Fibroblast of skin of back (primary cell): Measurements from ENCODE around the gene MAPK10.

Experiments
- DNase-seq: peaks from one replicate; pipeline ENCODE4 v3.0.0-alpha.2; 2013

MAPK10 gene

DNA sequence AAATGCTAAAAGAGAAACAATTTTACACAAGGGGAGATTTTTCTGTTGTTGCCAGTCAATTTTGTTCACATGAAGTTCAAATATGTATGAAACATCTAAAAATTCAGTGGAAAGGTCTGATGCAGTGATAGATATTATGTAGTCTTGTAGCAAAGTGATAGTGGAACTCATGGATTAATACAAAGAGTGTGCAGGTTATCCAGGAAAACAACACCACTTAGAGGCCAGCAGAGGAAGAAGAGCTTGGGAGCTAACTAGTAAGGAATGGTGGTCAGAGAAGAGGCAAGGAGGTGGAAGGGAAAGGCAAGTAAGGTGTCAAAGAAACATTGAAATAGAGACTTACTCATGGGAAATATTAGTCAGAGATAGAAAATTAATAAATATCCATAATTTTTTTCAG, 395.6 kb downstream of the MAPK10 start:
- no peak for DNase-seq

DNA sequence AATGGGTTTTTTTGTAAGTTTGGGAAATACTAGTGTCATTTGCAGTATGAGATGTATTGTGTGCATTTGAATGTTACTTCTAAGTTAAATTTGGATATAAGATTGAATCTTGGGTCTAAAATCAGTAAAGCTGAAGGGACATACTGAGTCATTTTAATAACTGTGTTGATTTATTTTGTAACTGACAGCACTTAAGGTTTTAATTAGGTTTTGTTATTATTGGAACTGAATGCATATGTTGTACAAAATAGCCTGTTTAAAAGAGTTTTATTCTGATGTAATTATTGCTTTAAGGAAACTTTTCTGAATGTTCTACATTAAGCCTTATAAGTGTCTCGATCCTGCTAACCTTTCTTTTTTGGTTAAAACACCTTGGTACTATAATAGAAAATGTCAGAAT, 396.6 kb downstream of the MAPK10 start:
- peak; percentile 19 for DNase-seq

DNA sequence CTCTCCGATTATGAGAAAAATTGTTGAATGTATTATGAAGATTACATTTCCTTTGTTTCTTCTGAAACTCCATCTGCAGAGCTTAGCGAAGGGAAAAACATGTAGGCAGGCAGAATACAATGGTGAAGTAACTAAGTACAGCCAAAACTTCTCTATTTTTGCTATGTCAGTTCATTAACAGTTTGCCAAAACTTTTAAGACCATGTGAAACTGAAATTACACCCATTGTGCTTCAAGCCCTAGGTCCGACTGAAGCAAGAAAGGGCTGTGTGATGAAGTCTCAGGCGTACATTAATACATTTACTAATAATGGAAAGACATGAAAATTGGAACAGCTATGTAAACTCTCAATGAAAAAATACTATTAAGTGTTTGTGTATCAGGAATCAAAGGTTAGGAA, 398.0 kb downstream of the MAPK10 start:
- no peak for DNase-seq

DNA sequence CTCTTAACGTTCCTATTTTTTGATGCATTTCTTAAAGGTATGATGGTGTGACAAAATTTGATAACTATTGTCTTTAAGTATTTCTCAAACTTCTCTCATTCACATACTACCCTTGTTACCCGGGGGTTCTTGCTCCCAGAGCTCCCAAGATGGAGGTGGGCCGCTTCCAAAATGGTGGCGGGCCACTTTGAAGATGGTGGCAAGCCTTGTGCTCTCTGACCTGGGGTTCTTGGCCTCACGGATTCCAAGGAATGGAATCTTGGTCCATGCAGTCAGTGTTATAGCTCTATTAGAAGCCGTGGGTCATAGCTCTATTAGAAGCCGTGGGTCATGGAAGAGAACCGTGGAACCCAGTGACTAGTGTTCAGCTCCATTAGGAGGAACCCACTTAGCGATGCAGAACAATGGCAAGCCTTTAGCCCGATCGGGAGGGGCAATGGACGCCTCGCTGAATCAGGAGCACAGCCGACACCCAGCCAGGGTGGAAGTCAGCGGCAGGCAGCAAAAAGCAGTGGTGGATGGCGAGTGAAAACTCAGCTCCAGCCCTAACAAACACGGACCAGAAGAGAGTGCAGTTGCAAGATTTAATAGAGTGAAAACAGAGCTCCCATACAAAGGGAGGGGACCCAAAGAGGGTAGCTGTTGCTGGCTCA, 403.4 kb downstream of the MAPK10 start:
- DNase-seq: no peak

DNA sequence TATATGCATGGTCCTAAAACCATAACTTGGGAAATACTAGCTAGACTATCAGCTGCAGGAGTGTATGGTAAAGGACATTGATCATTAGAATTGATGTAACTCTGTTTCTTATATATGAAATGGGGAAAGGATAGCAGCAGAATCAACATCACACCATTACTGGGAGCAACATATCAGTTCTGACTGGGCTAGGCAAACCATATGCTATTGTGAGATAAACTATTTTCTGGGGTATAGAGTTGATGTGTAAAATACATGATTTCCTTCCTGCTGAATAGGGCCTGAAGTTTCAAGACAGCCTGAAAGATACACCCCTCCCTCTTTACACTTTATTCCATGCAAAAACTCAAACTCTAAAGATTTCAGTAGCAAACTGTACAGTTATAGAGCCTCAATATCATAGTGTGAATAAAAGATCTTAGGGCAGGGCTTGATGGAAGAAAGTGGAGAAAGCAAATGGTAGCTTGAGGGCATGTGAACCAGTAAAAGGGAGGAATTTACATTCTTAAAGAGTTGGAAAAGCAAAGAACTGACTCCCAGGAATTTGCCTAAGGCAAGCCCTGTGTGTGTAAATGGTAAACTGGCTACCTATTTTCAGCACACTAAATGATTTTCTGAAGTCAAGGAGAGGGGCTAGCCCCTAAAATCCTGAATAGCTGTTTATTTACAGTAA, 404.1 kb downstream of the MAPK10 start:
- peak; percentile 38 for DNase-seq

DNA sequence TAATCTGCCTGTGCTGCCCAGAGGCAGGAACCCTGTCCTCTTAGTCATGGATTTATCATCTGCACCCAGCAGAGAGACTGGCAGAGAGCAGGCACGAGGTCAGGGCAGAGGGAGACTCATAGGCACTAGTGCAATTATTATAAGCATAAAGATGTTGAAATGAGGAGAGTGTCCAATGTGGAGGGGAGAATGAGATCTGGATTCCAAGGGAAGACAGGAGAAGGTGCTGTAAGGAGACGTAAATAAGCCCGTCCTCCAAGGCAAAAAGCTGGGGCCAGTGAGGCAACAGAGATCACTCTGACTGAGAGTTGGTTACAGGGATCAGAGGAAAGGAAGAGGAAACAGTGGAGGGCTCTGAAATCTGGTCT, 406.2 kb downstream of the MAPK10 start:
- peak; percentile 77 for DNase-seq

DNA sequence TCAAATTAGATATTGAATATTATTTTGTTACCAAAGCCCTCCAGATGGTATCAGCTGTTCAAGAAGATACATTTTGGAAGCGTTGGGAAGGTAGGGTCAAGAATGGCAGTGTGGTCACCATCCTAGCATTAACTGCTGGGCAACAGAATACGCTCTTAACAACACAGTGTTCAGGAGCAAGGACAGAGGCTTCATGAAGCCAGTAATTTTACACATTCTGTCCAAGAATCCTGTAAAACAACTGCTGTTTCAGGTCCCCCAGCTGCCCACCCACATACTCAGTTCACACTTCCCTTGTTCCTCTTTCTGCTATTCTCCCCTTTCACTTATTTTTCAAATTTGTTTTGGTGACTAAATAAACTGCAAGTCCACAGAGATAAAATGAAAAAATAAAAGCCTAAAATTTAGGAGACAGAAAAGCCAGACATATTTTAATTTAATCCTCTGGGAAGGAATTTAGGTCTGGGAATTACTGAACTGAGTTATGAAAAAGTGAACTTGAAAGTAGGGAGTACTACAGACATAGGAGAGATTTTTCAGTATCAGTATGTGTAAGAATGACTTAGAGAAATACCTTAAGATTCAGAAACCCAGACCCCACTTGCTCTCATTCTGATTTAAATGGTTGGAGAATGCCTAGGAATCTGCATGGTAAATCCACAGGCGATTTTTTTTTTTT, 406.7 kb downstream of the MAPK10 start:
- no peak for DNase-seq

DNA sequence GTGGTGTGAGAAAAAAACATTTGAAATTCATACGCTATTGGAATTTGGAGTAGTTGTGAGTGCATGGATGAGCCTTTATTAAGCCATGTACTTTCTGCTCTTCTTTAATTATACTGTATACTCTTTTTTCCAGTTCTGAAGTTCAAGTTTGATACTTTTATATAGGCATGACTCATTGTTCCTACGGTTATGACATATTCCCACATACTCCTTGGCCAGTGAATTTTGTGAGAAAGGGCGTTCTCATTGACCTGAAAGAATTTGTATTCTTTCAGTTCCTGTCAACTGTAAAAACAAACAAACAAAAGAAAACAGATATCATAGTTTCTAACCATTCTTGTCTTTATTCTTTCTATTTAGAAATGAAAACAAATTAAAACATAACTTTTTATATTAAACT, 407.3 kb downstream of the MAPK10 start:
- DNase-seq: peak; percentile 44

DNA sequence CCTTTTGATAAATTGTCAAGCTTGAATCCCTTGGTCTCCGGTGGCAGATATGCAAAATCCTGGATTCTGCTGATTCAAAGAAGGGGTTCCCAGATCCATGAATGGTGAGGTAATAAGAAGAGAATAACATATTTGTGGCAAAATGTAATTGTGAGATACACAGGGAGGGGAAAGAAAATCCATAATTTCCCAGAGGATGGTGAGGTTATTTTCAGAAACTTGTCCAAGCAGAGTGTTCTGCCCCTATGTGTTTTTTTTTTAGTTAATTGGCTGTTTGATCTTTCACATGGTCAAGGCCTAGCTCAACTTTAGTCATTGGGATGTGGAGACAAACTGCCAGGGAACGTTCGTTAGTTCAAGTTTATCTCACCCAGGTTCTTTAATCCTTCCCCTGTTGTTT, 408.8 kb downstream of the MAPK10 start:
- DNase-seq: no peak

DNA sequence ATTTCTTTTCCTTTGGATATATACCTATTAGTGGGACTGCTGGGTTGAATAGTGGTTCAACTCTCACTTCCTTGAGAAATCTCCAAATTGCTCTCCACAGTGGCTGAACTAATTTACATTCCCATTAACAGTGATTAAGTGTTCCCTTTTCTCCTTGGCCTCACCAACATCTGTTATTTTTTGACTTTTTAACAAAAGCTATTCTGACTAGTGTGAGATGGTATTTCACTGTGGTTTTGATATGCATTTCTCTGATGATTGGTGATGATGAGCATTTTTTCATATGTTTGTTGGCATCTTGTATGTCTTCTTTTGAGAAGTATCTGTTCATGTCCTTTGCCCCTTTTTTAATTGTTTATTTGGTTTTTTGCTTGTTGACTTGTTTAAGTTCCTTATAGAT, 413.0 kb downstream of the MAPK10 start:
- DNase-seq: no peak

DNA sequence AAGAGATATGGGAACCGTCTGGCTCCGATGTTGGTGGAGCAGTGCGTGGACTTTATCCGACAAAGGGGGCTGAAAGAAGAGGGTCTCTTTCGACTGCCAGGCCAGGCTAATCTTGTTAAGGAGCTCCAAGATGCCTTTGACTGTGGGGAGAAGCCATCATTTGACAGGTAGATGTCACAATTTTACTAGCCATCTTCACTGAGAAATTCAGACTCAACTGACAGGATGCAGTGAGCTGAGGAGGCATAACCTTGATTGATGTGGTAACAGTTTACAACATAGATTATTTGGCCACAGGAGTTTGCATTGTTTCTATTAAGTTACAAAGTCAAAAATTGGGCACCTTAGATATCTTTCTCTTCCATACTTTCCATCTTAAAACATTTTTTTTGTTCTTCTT, 417.7 kb downstream of the MAPK10 start:
- no peak for DNase-seq

DNA sequence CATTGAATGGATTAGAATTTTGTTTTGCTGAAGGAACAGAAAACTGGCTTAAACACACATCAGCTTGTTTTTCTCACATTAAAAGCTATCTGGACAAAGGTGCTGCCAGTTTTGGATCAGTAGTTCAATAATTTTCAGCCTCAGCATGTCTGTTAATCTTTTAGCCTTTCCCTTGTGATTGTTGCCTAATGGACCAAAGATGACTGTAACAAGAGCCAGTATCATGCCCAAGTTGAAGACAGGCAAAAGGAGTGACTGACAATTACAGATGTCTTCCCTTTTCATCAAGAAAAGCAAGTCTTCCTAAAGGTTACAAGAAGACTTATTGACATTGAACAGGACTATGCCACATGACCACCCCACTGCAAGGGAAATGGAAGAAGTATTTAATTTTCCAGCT, 419.7 kb downstream of the MAPK10 start:
- no peak for DNase-seq
